Ascending aorta (tissue), 2 donors: Measurements from ENCODE around the gene TUBB4B. TPM values are rescaled to one million over a fixed set of nuclear protein-coding genes. Genes with fewer than 3 reads are reported as not detected.

ENCODE experiments used
- DNase-seq, 2 donors: peaks; one replicate each; pipeline ENCODE4 v3.0.0-alpha.2; 2019; ENCODE audit warnings: low spot score in 2 of 2
- H3K27ac ChIP-seq, 2 donors: fragments of 200-600 bp; sonication (generic); one replicate each; pipeline ENCODE4 v1.5.1; 2016 to 2017; ENCODE audit warnings: mild to moderate bottlenecking in 1 of 2
- H3K27me3 ChIP-seq: fragments of 200-600 bp; sonication (generic); one replicate; pipeline ENCODE4 v1.5.1; 2017
- H3K36me3 ChIP-seq, 2 donors: fragments of 200-600 bp; sonication (generic); one replicate each; pipeline ENCODE4 v1.5.1; 2016
- H3K4me1 ChIP-seq, 2 donors: fragments of 200-600 bp; sonication (generic); one replicate each; pipeline ENCODE4 v1.5.1; 2016 to 2017; ENCODE audit warnings: mild to moderate bottlenecking in 1 of 2
- H3K4me3 ChIP-seq, 2 donors: fragments of 200-600 bp; sonication (generic); one replicate each; pipeline ENCODE4 v1.5.1; 2016 to 2017; ENCODE audit warnings: mild to moderate bottlenecking in 1 of 2
- H3K9me3 ChIP-seq, 2 donors: fragments of 200-600 bp; sonication (generic); one replicate each; pipeline ENCODE4 v1.5.1; 2016
- intact Hi-C: fragments of 100-400 bp; cut with DNase I; formaldehyde crosslinking; loops from one replicate; pipeline ENCODE4 v1.15.1; 2023
- total RNA-seq: library from RNA; depleted of rRNA; stranded (reverse); fragments of >200 nt; gene quantifications from one replicate; pipeline ENCODE4 v1.1.0, GENCODE V29; 2016
- TF ChIP-seq, protein P1 (sequence below), 3 experiments: fragments of 200-600 bp in 2 of 3; fragments of 450-650 bp in 1 of 3; sonication (generic) in 2 of 3; IDR thresholded peaks; one replicate each; pipeline ENCODE4 v1.5.1; 2016 to 2019; ENCODE audit warnings: antibody characterized with exemption in 3 of 3, mild to moderate bottlenecking in 1 of 3, moderate library complexity in 1 of 3

The TUBB4B gene
- total RNA-seq, 1 donor from 2014 or later: 403 TPM

DNA sequence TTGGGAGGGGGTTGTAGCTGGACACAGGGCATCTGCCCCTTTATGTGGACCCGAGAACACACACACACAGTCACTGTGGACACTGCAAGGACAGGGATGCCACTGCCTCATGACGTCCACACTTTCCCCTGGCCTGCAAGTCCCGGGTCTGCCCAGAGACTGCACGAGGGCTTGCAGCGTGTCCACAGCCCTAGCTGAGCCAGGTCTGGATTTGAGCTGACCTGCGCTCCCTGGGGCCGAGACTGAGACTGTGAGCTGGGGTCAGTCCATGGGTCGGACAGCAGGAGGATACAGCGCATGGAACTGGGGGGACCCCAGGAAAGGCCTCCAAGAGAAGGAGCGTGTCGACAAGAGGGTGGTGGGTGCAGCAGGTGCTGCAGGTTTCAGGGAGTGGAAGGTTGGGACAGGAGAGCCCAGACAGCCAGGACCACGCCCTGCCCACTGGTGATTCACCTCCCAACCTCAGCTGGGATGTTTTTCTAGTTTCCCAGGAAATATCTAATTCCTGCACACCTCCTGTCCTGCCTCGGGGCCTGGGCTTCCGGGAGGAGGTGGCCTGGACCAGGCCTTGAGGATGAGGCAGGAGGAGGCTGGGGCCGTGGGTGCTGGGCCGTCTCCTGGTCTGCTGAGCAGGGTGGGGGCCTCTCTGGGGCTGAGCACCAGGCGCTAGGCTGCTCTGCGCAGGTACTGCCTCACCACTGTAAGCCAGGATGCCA, 14.6 kb upstream of the TUBB4B start:
- Histone ChIP-seq H3K36me3 (no peaks in the 10 kb centered on the region), H3K4me1 (peaks cover 3 to 15% of the 10 kb centered on the region in 2 donors), H3K27ac (no peak overlapping the region), H3K4me3 (no peak overlapping the region), H3K27me3 (no peaks in the 10 kb centered on the region), H3K9me3 (no peaks in the 10 kb centered on the region)
- intact Hi-C loops: loop anchor here (2.0 to 10.0 kb wide), 2 partner anchors 108 to 432 kb away; partner anchors contain the start of genes CCDC183 and TMEM141
- TF ChIP-seq, protein P1, sequence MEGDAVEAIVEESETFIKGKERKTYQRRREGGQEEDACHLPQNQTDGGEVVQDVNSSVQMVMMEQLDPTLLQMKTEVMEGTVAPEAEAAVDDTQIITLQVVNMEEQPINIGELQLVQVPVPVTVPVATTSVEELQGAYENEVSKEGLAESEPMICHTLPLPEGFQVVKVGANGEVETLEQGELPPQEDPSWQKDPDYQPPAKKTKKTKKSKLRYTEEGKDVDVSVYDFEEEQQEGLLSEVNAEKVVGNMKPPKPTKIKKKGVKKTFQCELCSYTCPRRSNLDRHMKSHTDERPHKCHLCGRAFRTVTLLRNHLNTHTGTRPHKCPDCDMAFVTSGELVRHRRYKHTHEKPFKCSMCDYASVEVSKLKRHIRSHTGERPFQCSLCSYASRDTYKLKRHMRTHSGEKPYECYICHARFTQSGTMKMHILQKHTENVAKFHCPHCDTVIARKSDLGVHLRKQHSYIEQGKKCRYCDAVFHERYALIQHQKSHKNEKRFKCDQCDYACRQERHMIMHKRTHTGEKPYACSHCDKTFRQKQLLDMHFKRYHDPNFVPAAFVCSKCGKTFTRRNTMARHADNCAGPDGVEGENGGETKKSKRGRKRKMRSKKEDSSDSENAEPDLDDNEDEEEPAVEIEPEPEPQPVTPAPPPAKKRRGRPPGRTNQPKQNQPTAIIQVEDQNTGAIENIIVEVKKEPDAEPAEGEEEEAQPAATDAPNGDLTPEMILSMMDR (IDR thresholded peaks at IDR 0.05): no peak
- no peak for DNase-seq

- TF ChIP-seq, protein P1 (IDR thresholded peaks at IDR 0.05): peak; percentile 72 to 85 (median 84)
- no peak for DNase-seq
- no peaks in the 10 kb centered on the region for H3K27me3 ChIP-seq
- no peak within 1 kb of the TSS for H3K4me3 ChIP-seq
- H3K36me3 ChIP-seq: no peaks in the 10 kb centered on the region
- intact Hi-C loops: loop anchor here (2.0 to 10.0 kb wide), 2 partner anchors 108 to 432 kb away; partner anchors contain the start of genes CCDC183 and TMEM141
- no peak within 1 kb of the TSS for H3K27ac ChIP-seq
- peaks cover 0 to 12% of the 10 kb centered on the region in 2 donors for H3K4me1 ChIP-seq
- no peaks in the 10 kb centered on the region for H3K9me3 ChIP-seq
These were observed 13.8 kb upstream of the TUBB4B start, which contains the start of gene RNF224 for GRCh38 chr9:137227054-137227852. Gene RNF224 (plus strand): TSS chr9:137227502. CDS start chr9:137228336, 834 bp downstream.

- H3K4me3 ChIP-seq: no peak overlapping the region
- no peaks in the 10 kb centered on the region for H3K36me3 ChIP-seq
- peaks cover 0 to 5% of the 10 kb centered on the region in 2 donors for H3K4me1 ChIP-seq
- no peak for DNase-seq
- TF ChIP-seq, protein P1 (IDR thresholded peaks at IDR 0.05): no peak
- intact Hi-C loops: loop anchor here (2.0 to 10.0 kb wide), 2 partner anchors 109 to 433 kb away; partner anchors contain the start of genes CCDC183 and TMEM141
- H3K27ac ChIP-seq: no peak overlapping the region
- H3K9me3 ChIP-seq: no peaks in the 10 kb centered on the region
- no peaks in the 10 kb centered on the region for H3K27me3 ChIP-seq
These were observed 13.1 kb upstream of the TUBB4B start for GRCh38 chr9:137227853-137228505.

- TF ChIP-seq, protein P1 (IDR thresholded peaks at IDR 0.05): no peak
- H3K36me3 ChIP-seq: no peaks in the 10 kb centered on the region
- intact Hi-C loops: loop anchor here (10.0 kb wide), 1 partner anchor 434 kb away; the partner anchor contains the start of genes CCDC183 and TMEM141
These were observed 12.6 kb upstream of the TUBB4B start for GRCh38 chr9:137228506-137228967.

More at GRCh38 chr9:137228506-137228967, 12.6 kb upstream of the TUBB4B start:
- no peak overlapping the region for H3K4me3 ChIP-seq
- no peak overlapping the region for H3K27ac ChIP-seq
- H3K27me3 ChIP-seq: no peaks in the 10 kb centered on the region
- peaks cover 0 to 5% of the 10 kb centered on the region in 2 donors for H3K4me1 ChIP-seq
- DNase-seq: no peak
- H3K9me3 ChIP-seq: no peaks in the 10 kb centered on the region
